Gastroesophageal sphincter (tissue), 3 donors: ENCODE data around the gene ECE2.

Source experiments
- POLR2A ChIP-seq, 2 donors: fragments of 450-650 bp; IDR thresholded peaks; one replicate each; pipeline ENCODE4 v1.6.1; 2017; ENCODE audit warnings: antibody characterized with exemption in 2 of 2, mild to moderate bottlenecking in 2 of 2, moderate library complexity in 1 of 2
- POLR2AphosphoS5 ChIP-seq: sonication (generic); formaldehyde crosslinking; IDR thresholded peaks from one replicate; pipeline ENCODE4 v1.6.1; 2017; ENCODE audit warnings: antibody characterized with exemption
- TF ChIP-seq, protein P1 (sequence below), 4 experiments: fragments of 200-600 bp in 2 of 4; fragments of 450-650 bp in 2 of 4; sonication (generic) in 1 of 4; IDR thresholded peaks; one replicate each; pipeline ENCODE4 v1.5.1; 2017 to 2019; ENCODE audit warnings: antibody characterized with exemption in 4 of 4, mild to moderate bottlenecking in 2 of 4, moderate library complexity in 2 of 4

DNA sequence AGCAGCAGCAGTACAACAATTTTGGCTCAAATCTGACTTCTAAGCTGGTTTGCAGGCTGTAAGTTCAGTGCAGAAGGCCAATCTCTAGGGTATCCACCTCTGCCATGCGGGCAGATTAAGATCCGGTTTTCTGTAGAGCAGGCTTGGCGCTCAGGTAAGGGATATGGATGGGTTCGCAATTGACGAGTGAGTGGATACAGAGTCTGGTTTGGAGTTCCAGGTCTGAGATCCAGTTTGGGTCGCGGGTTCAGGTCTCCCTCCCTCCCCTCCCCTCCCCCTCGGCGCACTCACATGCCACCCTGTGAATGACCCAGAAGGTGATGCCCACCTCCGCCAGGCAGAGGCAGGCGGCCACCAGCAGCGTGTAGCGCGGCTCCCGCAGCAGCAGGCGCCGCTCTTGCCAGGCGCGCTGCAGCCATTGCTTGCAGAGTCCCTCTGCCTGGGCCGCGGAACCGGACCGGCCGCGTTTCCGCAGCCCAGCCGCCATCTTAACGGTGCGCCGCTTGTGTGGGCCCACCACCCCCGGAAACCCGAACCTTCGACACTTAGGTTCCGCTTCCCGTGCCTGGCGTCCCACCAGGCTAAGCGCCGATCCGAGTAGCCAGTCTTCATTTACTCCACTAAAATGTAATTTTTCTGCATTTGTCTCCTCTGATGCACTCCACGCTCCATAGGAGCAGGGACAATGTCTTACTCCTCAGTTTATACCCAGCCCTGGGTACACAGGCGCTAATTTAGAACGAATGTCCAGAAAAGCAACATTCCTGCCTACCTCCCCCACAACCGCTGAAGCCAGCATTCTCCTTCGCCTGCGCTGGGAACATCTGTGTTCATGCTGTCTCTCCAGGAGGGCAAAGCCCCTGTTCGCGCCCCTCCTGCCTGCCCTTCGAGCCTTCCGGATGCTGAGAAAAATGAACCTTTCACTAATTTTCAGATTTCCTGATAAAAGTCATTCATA, 27.1 kb upstream of the ECE2 start, which contains the start of gene ALG3:
- peak; percentile 48 to 56 for TF ChIP-seq POLR2A (IDR thresholded peaks at IDR 0.05)
- TF ChIP-seq, protein P1, sequence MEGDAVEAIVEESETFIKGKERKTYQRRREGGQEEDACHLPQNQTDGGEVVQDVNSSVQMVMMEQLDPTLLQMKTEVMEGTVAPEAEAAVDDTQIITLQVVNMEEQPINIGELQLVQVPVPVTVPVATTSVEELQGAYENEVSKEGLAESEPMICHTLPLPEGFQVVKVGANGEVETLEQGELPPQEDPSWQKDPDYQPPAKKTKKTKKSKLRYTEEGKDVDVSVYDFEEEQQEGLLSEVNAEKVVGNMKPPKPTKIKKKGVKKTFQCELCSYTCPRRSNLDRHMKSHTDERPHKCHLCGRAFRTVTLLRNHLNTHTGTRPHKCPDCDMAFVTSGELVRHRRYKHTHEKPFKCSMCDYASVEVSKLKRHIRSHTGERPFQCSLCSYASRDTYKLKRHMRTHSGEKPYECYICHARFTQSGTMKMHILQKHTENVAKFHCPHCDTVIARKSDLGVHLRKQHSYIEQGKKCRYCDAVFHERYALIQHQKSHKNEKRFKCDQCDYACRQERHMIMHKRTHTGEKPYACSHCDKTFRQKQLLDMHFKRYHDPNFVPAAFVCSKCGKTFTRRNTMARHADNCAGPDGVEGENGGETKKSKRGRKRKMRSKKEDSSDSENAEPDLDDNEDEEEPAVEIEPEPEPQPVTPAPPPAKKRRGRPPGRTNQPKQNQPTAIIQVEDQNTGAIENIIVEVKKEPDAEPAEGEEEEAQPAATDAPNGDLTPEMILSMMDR (IDR thresholded peaks at IDR 0.05): peak in 1 of 4 experiments; percentile 27
- TF ChIP-seq POLR2AphosphoS5: peak; percentile 73
